GM19193 (cell line): ENCODE results near the gene CAPN2.

Experiments
- POLR2A ChIP-seq: IDR thresholded peaks from 4 replicates; pipeline ENCODE4 v1.6.1; 2011; ENCODE audit not compliant: insufficient read depth, insufficient read length; ENCODE audit errors: extremely low read depth

The CAPN2 gene

GRCh38 chr1:223775711-223776074 lies 63.4 kb downstream of the CAPN2 start:
- TF ChIP-seq POLR2A, result no peak

GRCh38 chr1:223776075-223776814 lies 63.9 kb downstream of the CAPN2 start:
- TF ChIP-seq POLR2A, result no peak

- TF ChIP-seq POLR2A, result no peak
Measured at GRCh38 chr1:223776826-223777454, 64.6 kb downstream of the CAPN2 start.

- no peak for TF ChIP-seq POLR2A
Measured at GRCh38 chr1:223780318-223780717, 68.0 kb downstream of the CAPN2 start.

GRCh38 chr1:223780949-223781348 lies 68.6 kb downstream of the CAPN2 start:
- no peak for TF ChIP-seq POLR2A

- no peak for TF ChIP-seq POLR2A
Measured at GRCh38 chr1:223783676-223784075, 71.3 kb downstream of the CAPN2 start.

- no peak for TF ChIP-seq POLR2A
Measured at GRCh38 chr1:223784541-223784940, 72.2 kb downstream of the CAPN2 start.

GRCh38 chr1:223785808-223786207 lies 73.5 kb downstream of the CAPN2 start:
- no peak for TF ChIP-seq POLR2A

GRCh38 chr1:223788746-223789415 lies 76.5 kb downstream of the CAPN2 start:
- no peak for TF ChIP-seq POLR2A

GRCh38 chr1:223792046-223792445 lies 79.7 kb downstream of the CAPN2 start:
- no peak for TF ChIP-seq POLR2A

GRCh38 chr1:223793716-223794115 lies 81.4 kb downstream of the CAPN2 start:
- no peak for TF ChIP-seq POLR2A

GRCh38 chr1:223794136-223794880 lies 82.0 kb downstream of the CAPN2 start:
- TF ChIP-seq POLR2A, result no peak

GRCh38 chr1:223796210-223796609 lies 83.9 kb downstream of the CAPN2 start:
- TF ChIP-seq POLR2A, result no peak

GRCh38 chr1:223802032-223802431 lies 89.7 kb downstream of the CAPN2 start:
- no peak for TF ChIP-seq POLR2A

GRCh38 chr1:223802602-223803001 lies 90.3 kb downstream of the CAPN2 start:
- TF ChIP-seq POLR2A, result no peak
